ENCODE data around the gene RASGRP4. TPM values are rescaled to one million over a fixed set of nuclear protein-coding genes. Genes with fewer than 3 reads are reported as not detected.

The RASGRP4 gene
- polyA plus RNA-seq, 1 donor (not counting 4 experiments of a cell fraction or from before 2014, with no cell fraction given), result not detected

- H3K79me2 ChIP-seq (ENCODE audit: control insufficient read depth, insufficient read depth, low read length), result peaks cover 38% of the 10 kb centered on the region
- FAIRE-seq, result no peak
- H3K27me3 ChIP-seq (ENCODE audit: control insufficient read depth, extremely low read depth, insufficient read depth, low read length), result no peaks in the 10 kb centered on the region
- H3K4me2 ChIP-seq (ENCODE audit: control insufficient read depth, extremely low read depth, insufficient read depth, low read depth, low read length), result peak overlapping the region; percentile 100
- peaks cover 14% of the 10 kb centered on the region for H3K4me1 ChIP-seq (ENCODE audit: control insufficient read depth, extremely low read depth, insufficient read depth, low read length)
- no peaks in the 10 kb centered on the region for H4K20me1 ChIP-seq (ENCODE audit: control insufficient read depth, extremely low read depth, insufficient read depth, low read length)
- peak overlapping the region; percentile 97 for H3K9ac ChIP-seq (ENCODE audit: control insufficient read depth, extremely low read depth, insufficient read depth, low read length)
- no peak for TF ChIP-seq CTCF (optimal IDR thresholded peaks at IDR 0.05 in 1 of 3, IDR thresholded peaks at IDR 0.05 in 1 of 3, conservative IDR thresholded peaks at IDR 0.05 in 1 of 3; ENCODE audit: extremely low read depth in 1 of 3, insufficient read depth in 2 of 3, low read length in 3 of 3)
- TF ChIP-seq EZH2 (IDR thresholded peaks at IDR 0.05; ENCODE audit: low read length), result no peak
- peak overlapping the region; percentile 84 for H3K27ac ChIP-seq (ENCODE audit: control insufficient read depth, insufficient read depth, low read length)
- DNase-seq (ENCODE audit: low read depth, low spot score), result no peak
- peak overlapping the region; percentile 75 to 89 (median 83) for H3K4me3 ChIP-seq (ENCODE audit: control insufficient read depth in 2 of 3, extremely low read depth in 1 of 3, insufficient read depth in 2 of 3, low read depth in 1 of 3, low read length in 3 of 3)
- peak overlapping the region; percentile 93 for H2AFZ ChIP-seq (ENCODE audit: control insufficient read depth, low read length)
- H3K9me1 ChIP-seq (ENCODE audit: control insufficient read depth, extremely low read depth, insufficient read depth, low read length), result peaks cover 9% of the 10 kb centered on the region
- no peaks in the 10 kb centered on the region for H3K9me3 ChIP-seq (ENCODE audit: control insufficient read depth, low read depth, low read length)
- H3K36me3 ChIP-seq (ENCODE audit: control insufficient read depth in 2 of 2, extremely low read depth in 1 of 2, insufficient read depth in 2 of 2, low read length in 2 of 2), result peaks cover 15 to 17% of the 10 kb centered on the region in 2 experiments
- dilution Hi-C loops (cut with MboI; ENCODE audit: extremely low pct_ligation_motif_present, low sequenced_read_pairs), result no loop called here
Observed at GRCh38 chr19:38375098-38375493, 50.9 kb downstream of the RASGRP4 start.

- H3K79me2 ChIP-seq (ENCODE audit: control insufficient read depth, insufficient read depth, low read length), result peaks cover 38% of the 10 kb centered on the region
- no peak for TF ChIP-seq EZH2 (IDR thresholded peaks at IDR 0.05; ENCODE audit: low read length)
- TF ChIP-seq CTCF (optimal IDR thresholded peaks at IDR 0.05 in 1 of 3, IDR thresholded peaks at IDR 0.05 in 1 of 3, conservative IDR thresholded peaks at IDR 0.05 in 1 of 3; ENCODE audit: extremely low read depth in 1 of 3, insufficient read depth in 2 of 3, low read length in 3 of 3), result peak in 2 of 3 experiments; percentile 24 to 25
- DNase-seq (ENCODE audit: low read depth, low spot score) (peak; percentile 84), FAIRE-seq (peak; percentile 83)
- no peaks in the 10 kb centered on the region for H3K9me3 ChIP-seq (ENCODE audit: control insufficient read depth, low read depth, low read length)
- H2AFZ ChIP-seq (ENCODE audit: control insufficient read depth, low read length), result peak within 1 kb of the TSS; percentile 95
- H3K4me2 ChIP-seq (ENCODE audit: control insufficient read depth, extremely low read depth, insufficient read depth, low read depth, low read length), result peak within 1 kb of the TSS; percentile 100
- peak within 1 kb of the TSS; percentile 97 for H3K9ac ChIP-seq (ENCODE audit: control insufficient read depth, extremely low read depth, insufficient read depth, low read length)
- H3K4me1 ChIP-seq (ENCODE audit: control insufficient read depth, extremely low read depth, insufficient read depth, low read length), result peaks cover 14% of the 10 kb centered on the region
- peak within 1 kb of the TSS; percentile 84 for H3K27ac ChIP-seq (ENCODE audit: control insufficient read depth, insufficient read depth, low read length)
- peak within 1 kb of the TSS; percentile 75 to 89 (median 83) for H3K4me3 ChIP-seq (ENCODE audit: control insufficient read depth in 2 of 3, extremely low read depth in 1 of 3, insufficient read depth in 2 of 3, low read depth in 1 of 3, low read length in 3 of 3)
- H3K36me3 ChIP-seq (ENCODE audit: control insufficient read depth in 2 of 2, extremely low read depth in 1 of 2, insufficient read depth in 2 of 2, low read length in 2 of 2), result peaks cover 14 to 17% of the 10 kb centered on the region in 2 experiments
- peaks cover 9% of the 10 kb centered on the region for H3K9me1 ChIP-seq (ENCODE audit: control insufficient read depth, extremely low read depth, insufficient read depth, low read length)
- no peaks in the 10 kb centered on the region for H3K27me3 ChIP-seq (ENCODE audit: control insufficient read depth, extremely low read depth, insufficient read depth, low read length)
- H4K20me1 ChIP-seq (ENCODE audit: control insufficient read depth, extremely low read depth, insufficient read depth, low read length), result no peaks in the 10 kb centered on the region
- dilution Hi-C loops (cut with MboI; ENCODE audit: extremely low pct_ligation_motif_present, low sequenced_read_pairs), result no loop called here
Observed at GRCh38 chr19:38374332-38375097, 51.5 kb downstream of the RASGRP4 start, which contains the start of gene PSMD8. Gene PSMD8 (plus strand): TSS chr19:38374571. CDS start chr19:38374602, 31 bp downstream.

Measured in keratinocyte (primary cell).